GM19025 (cell line): ENCODE data around the gene CDC20B.

Experiments used
- ATAC-seq: cut with Tn5 transposase; IDR thresholded peaks from one replicate; pipeline ENCODE4 v1.9.1; 2021; ENCODE audit warnings: mild to moderate bottlenecking, low read depth, moderate library complexity; ENCODE audit not compliant: unreplicated experiment

CDC20B gene, protein sequence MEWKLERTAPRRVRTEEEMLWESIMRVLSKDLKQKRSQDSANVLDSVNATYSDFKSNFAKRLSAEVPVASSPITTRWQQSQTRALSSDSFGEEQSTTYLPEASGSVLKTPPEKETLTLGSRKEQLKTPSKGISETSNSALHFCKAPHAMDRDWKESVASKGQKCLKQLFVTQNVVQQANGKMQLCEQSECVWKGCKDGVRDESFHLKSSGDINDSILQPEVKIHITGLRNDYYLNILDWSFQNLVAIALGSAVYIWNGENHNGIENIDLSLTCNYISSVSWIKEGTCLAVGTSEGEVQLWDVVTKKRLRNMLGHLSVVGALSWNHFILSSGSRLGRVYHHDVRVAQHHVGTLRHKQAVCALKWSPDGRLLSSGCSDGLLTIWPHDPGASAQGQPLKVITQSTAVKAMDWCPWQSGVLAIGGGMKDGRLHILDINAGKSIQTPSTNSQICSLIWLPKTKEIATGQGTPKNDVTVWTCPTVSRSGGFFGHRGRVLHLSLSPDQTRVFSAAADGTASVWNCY

GRCh38 chr5:55172937-55173686 is at the start of gene CDC20B:
Gene CDC20B (minus strand): TSS chr5:55173177. CDS start chr5:55173000, 177 bp downstream.
- peak; percentile 91 for ATAC-seq

- no peak for ATAC-seq
These were observed 49.4 kb upstream of the CDC20B start for GRCh38 chr5:55222092-55222984.

GRCh38 chr5:55220433-55221185 is 47.6 kb upstream of the CDC20B start:
- ATAC-seq = no peak

- ATAC-seq = no peak
These were observed 46.8 kb upstream of the CDC20B start for GRCh38 chr5:55219770-55220169.

GRCh38 chr5:55218967-55219366 is 46.0 kb upstream of the CDC20B start:
- ATAC-seq = no peak

DNA sequence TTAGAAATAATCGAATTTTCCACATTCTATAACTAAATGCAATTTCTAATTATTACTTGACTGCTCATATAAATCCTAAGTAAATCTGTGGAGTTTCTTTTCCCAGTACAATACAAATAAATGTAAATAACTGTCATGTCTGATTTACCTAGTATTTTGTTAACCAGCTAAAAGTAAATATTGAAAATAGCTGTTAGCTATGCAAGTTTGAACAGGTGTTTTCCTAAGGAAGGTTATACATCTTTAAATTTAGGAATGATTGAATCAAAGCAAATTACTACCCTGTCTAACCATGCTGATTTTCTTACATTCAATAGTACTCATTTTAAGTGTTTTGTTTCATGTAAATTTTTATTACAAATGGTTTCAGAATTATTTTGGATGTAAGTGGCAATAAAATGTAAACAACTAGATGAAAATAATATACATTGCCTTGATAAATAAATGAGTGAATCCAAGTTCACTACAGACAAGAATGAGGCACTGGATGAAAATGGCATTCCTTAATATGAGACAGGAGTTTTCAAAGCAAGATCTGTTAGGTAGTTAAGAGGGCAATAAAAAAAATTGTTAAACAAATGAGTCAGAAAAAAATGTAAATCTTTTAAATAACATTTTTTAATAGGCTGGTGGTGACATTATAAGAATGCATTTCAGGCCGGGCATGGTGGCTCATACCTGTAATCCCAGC is 38.4 kb upstream of the CDC20B start:
- no peak for ATAC-seq

DNA sequence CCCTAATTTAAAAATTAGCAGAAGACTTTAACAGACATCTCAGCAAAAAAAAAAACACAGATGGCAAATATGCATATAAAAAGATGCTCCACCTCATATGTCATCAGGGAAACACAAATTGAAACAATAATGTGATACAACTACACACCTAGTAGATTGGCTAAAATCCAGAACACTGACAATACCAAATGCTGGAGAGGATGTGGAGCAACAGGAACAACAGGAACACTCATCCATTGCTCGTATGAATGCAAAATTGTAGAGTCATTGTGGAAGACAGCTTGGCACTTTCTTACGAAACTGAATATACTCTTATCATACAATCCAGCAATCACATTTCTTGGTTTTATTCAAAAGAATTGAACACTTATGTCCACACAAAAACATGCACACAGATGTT is 32.0 kb upstream of the CDC20B start:
- ATAC-seq = no peak

DNA sequence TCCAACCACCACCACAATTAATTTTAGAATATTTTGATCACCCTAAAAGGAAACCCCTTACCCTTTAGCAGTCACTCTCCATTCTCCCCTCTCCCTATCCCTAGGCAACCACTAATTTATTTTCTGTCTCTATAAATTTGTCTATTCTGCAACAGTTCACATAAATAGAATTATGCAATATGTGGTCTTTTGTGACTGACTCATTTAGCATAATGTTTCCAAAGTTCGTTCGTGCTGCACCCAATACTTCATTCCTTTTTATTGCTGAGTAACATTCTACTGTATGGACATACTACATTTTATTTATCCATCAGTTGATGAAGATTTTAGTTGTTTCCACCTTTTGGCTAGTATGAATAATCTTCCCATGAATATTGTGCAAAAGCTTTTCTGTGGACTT is 18.2 kb upstream of the CDC20B start:
- ATAC-seq = no peak

DNA sequence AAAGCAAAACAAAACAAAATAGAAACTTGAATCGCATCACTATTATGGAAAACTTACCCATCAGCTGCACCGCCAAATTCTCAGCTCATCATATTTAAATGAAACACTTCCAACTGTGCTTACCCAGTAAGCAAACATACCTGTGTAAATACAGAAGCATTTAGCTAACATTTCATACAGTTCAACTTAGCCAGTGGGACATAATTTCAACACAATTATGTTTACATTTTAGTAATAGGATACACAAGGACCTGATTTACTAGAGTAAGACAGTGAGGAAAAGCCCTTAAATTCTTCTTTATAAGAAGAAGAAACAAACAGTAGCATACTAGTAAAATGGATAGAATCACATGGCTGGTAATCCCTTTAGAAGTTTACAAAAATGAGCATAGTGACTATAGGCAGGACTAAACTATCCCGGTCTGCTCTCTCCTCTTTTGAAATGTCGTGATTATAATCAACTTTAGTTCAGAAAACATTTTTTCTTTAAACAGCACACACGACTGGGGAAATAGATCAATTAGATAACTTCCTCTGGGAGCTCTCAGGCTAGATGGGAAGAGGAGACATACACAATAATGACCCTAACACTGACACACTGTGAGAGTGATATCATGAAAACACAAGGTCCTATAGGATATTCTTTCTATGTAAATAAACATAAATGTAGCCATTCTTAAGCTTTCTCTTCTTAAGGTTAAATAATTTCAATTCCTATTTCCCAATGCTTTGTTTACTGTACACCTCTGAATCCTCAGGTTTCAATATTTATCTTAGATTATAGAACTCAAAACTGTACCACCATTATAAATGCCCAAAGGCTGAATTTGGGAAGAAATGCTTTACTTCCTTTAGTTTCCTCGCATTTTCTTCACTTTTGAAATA is 15.9 kb upstream of the CDC20B start:
- ATAC-seq = no peak

DNA sequence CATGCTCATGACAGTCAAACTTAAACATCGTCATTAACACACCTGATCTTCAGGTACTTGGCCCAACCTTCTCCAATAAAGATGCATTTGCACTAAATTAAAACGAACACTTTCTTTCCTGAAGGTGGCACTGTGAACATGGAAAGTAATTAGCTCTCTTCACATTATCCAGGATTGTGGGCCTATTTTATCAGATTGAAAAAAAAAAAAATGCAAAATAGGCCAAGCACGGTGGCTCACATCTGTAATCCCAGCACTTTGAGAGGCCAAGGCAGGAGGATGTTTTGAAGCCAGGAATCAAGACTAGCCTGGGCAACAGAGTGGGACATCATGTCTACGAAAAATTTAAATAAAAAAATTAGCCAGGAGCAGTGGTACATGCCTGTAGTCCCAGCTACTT is 14.4 kb upstream of the CDC20B start:
- ATAC-seq = no peak

DNA sequence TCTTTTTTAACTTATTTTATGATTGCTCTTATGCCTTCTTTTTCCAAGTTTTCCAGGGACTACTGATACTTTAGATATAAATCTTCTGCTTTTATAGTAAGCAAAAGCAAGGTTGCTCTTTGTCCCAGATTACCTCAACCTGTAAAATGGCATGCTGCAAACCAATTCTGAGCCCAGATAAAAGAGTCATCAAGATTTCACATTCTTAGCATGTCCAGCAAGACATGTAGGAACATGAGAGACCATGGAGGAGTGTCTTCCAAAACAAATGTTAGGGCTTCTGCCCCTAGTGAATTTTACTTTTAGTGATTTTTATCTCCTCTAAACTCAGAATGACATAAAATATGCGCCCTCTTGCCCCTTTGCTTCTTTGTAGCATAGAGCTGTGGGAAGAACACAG is 7.0 kb upstream of the CDC20B start:
- no peak for ATAC-seq

- no peak for ATAC-seq
These were observed 4.1 kb upstream of the CDC20B start for GRCh38 chr5:55177078-55177477.

- no peak for ATAC-seq
These were observed 3.3 kb upstream of the CDC20B start for GRCh38 chr5:55176176-55176818.

- ATAC-seq = no peak
These were observed 2.8 kb upstream of the CDC20B start for GRCh38 chr5:55175781-55176175.

DNA sequence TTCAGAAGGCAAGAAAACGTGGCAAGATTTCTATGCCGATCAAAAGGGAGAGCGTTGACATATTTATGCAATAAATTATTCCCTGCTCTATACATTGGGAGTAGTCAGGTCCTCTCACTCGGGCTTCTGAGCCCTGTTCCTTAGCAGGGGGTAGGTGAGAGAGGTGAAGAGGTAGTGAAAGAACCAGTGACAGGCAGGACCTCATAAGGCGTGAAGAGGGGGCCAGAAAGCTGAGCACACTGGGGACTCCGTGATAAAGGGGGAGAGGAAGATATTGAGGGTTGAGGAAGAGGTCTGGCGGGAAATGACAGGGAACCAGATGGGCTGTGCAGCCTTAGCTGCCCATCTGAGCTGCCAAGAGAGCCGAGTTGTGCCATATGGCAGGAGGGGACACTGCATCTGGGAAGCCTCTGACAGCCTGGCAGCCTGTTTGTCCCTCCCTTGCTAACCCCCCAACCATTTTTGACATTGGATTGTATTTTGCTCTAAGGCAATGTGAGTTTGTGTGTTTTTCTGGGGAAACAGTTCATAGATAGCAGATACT is 782 bp upstream of the CDC20B start:
- ATAC-seq = peak; percentile 1

GRCh38 chr5:55172051-55172899 is 702 bp downstream of the CDC20B start:
- peak; percentile 41 for ATAC-seq

DNA sequence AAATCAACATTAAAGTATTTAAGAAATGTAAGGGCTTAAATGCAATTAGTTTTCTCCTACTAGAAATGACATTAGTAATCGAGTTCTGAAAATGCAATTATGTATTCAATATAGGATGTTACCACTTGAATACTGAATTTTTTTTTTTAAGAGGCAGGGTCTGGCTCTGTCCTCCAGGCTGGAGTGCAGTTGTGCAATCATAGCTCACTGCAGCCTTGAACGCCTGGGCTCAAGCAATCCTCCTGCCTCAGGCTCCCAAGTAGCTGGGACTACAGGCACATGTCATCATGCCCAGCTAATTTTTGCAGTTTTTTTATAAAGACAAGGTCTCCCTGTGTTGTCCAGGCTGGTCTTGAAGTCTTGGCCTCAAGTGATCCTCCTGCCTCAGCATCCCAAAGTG is 1.5 kb downstream of the CDC20B start:
- ATAC-seq = no peak
